SU-DHL-6 (cell line): ENCODE measurements around the gene KLHDC7B.

Experiments
- H2AFZ ChIP-seq: fragments of 200-600 bp; sonication (generic); 2 replicates; pipeline ENCODE4 v1.6.1; 2014; ENCODE audit warnings: low read depth, mild to moderate bottlenecking, moderate library complexity, mixed read lengths, antibody characterized with exemption, low read length; ENCODE audit not compliant: severe bottlenecking
- H3F3A ChIP-seq: fragments of 200-600 bp; shearing (Covaris generic); 2 replicates; pipeline ENCODE4 v1.6.0; 2016; ENCODE audit warnings: antibody characterized with exemption, mild to moderate bottlenecking; ENCODE audit not compliant: insufficient read depth
- H3K27ac ChIP-seq: fragments of 200-600 bp; sonication (generic); 2 replicates; pipeline ENCODE4 v1.5.1; 2016; ENCODE audit warnings: low read depth, mild to moderate bottlenecking, low read length, moderate library complexity, mixed read lengths
- H3K27me3 ChIP-seq: fragments of 200-600 bp; sonication (generic), shearing (Covaris generic); 2 replicates; pipeline ENCODE4 v1.6.0; 2014; ENCODE audit warnings: mild to moderate bottlenecking, low read length
- H3K36me3 ChIP-seq: fragments of 200-600 bp; sonication (generic); 2 replicates; pipeline ENCODE4 v1.6.1; 2014; ENCODE audit warnings: mild to moderate bottlenecking, low read length, mixed read lengths
- H3K4me2 ChIP-seq: fragments of 300-600, 200-600 bp; shearing (Covaris generic), sonication (generic); 2 replicates; pipeline ENCODE4 v1.6.0; 2014; ENCODE audit warnings: low read length, low read depth, mild to moderate bottlenecking; ENCODE audit not compliant: poor library complexity, severe bottlenecking
- H3K4me3 ChIP-seq: fragments of 200-600 bp; sonication (generic); 2 replicates; pipeline ENCODE4 v1.5.1; 2014; ENCODE audit warnings: antibody characterized with exemption, low read length, mild to moderate bottlenecking, mixed read lengths; ENCODE audit not compliant: insufficient read depth, poor library complexity, severe bottlenecking
- H3K79me2 ChIP-seq: fragments of 200-600 bp; sonication (generic); 2 replicates; pipeline ENCODE4 v1.6.1; 2014; ENCODE audit warnings: mild to moderate bottlenecking, low read length, moderate library complexity; ENCODE audit not compliant: insufficient read depth
- H3K9ac ChIP-seq: fragments of 200-600 bp; sonication (generic); 2 replicates; pipeline ENCODE4 v1.7.0; 2014; ENCODE audit warnings: mild to moderate bottlenecking, low read length
- H3K9me2 ChIP-seq: fragments of 200-600 bp; sonication (generic); replicated peaks from 2 replicates; pipeline ENCODE4 v1.6.1; 2014; ENCODE audit warnings: low read length; ENCODE audit not compliant: insufficient read depth
- H3K9me3 ChIP-seq: fragments of 200-600 bp; sonication (generic); 2 replicates; pipeline ENCODE4 v1.6.1; 2014; ENCODE audit warnings: low read length, mixed read lengths; ENCODE audit not compliant: insufficient read depth
- H4K20me1 ChIP-seq: fragments of 200-600 bp; sonication (generic); 2 replicates; pipeline ENCODE4 v1.6.1; 2014; ENCODE audit warnings: low read depth, mild to moderate bottlenecking, antibody characterized with exemption, low read length, moderate library complexity, mixed read lengths
- EZH2phosphoT487 ChIP-seq: fragments of 200-600 bp; sonication (generic), shearing (Covaris generic); conservative IDR thresholded peaks from 2 replicates; pipeline ENCODE4 v1.6.1; 2018; ENCODE audit warnings: mild to moderate bottlenecking, antibody characterized with exemption, low read length, moderate library complexity, mixed read lengths
- TF ChIP-seq, protein P1 (sequence below): fragments of 200-600 bp; sonication (generic); IDR thresholded peaks from one replicate; pipeline ENCODE4 v1.5.1; 2017; ENCODE audit warnings: antibody characterized with exemption, mild to moderate bottlenecking, low read length, moderate library complexity; ENCODE audit not compliant: insufficient read depth, poor library complexity, severe bottlenecking

Gene KLHDC7B

GRCh38 chr22:50525104-50525857, 20.4 kb upstream of the KLHDC7B start, which contains the start of gene SCO2:
Gene SCO2 (minus strand): TSS chr22:50525598. CDS start chr22:50524411, 1,187 bp downstream.
- H3F3A ChIP-seq = peaks cover 12% of the 10 kb centered on the region; the same call in 1 of the 2 replicates

GRCh38 chr22:50525858-50526107, 19.9 kb upstream of the KLHDC7B start:
- H3K27me3 ChIP-seq = no peaks in the 10 kb centered on the region
- peak overlapping the region; percentile 87 for H3K27ac ChIP-seq
- H3K79me2 ChIP-seq = peaks cover 10% of the 10 kb centered on the region; the same call in 1 of the 2 replicates
- no peaks in the 10 kb centered on the region for H3K9me3 ChIP-seq
- H3K9ac ChIP-seq = peak overlapping the region; percentile 88
- no peaks in the 10 kb centered on the region for H3K36me3 ChIP-seq
- no peaks in the 10 kb centered on the region for H3K9me2 ChIP-seq
- peak overlapping the region; percentile 64 for H3K4me3 ChIP-seq
- H2AFZ ChIP-seq = peak overlapping the region; percentile 62
- H4K20me1 ChIP-seq = no peaks in the 10 kb centered on the region
- peaks cover 12% of the 10 kb centered on the region; the same call in 1 of the 2 replicates for H3F3A ChIP-seq
- peak overlapping the region; percentile 69 for H3K4me2 ChIP-seq
- TF ChIP-seq EZH2phosphoT487 = no peak
- TF ChIP-seq, protein P1, sequence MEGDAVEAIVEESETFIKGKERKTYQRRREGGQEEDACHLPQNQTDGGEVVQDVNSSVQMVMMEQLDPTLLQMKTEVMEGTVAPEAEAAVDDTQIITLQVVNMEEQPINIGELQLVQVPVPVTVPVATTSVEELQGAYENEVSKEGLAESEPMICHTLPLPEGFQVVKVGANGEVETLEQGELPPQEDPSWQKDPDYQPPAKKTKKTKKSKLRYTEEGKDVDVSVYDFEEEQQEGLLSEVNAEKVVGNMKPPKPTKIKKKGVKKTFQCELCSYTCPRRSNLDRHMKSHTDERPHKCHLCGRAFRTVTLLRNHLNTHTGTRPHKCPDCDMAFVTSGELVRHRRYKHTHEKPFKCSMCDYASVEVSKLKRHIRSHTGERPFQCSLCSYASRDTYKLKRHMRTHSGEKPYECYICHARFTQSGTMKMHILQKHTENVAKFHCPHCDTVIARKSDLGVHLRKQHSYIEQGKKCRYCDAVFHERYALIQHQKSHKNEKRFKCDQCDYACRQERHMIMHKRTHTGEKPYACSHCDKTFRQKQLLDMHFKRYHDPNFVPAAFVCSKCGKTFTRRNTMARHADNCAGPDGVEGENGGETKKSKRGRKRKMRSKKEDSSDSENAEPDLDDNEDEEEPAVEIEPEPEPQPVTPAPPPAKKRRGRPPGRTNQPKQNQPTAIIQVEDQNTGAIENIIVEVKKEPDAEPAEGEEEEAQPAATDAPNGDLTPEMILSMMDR = peak; percentile 38

More at GRCh38 chr22:50525104-50525857, 20.4 kb upstream of the KLHDC7B start, which contains the start of gene SCO2:
- peak within 1 kb of the TSS; percentile 62 for H2AFZ ChIP-seq
- H3K9me2 ChIP-seq = no peaks in the 10 kb centered on the region
- H3K36me3 ChIP-seq = no peaks in the 10 kb centered on the region
- peak within 1 kb of the TSS; percentile 87 for H3K27ac ChIP-seq
- H3K4me2 ChIP-seq = peak within 1 kb of the TSS; percentile 71
- peak within 1 kb of the TSS; percentile 64 for H3K4me3 ChIP-seq
- no peaks in the 10 kb centered on the region for H4K20me1 ChIP-seq
- TF ChIP-seq, protein P1 = no peak
- TF ChIP-seq EZH2phosphoT487 = no peak
- H3K9me3 ChIP-seq = no peaks in the 10 kb centered on the region
- peak within 1 kb of the TSS; percentile 88 for H3K9ac ChIP-seq
- peaks cover 10% of the 10 kb centered on the region; the same call in 1 of the 2 replicates for H3K79me2 ChIP-seq
- H3K27me3 ChIP-seq = no peaks in the 10 kb centered on the region

- H2AFZ ChIP-seq = peak overlapping the region; percentile 62
Measured at GRCh38 chr22:50526108-50526833, 19.4 kb upstream of the KLHDC7B start.

More at GRCh38 chr22:50526108-50526833, 19.4 kb upstream of the KLHDC7B start:
- Histone ChIP-seq H3K9me2 (no peaks in the 10 kb centered on the region), H3F3A (peaks cover 12% of the 10 kb centered on the region; the same call in 1 of the 2 replicates), H3K9me3 (no peaks in the 10 kb centered on the region), H3K79me2 (peaks cover 10% of the 10 kb centered on the region; the same call in 1 of the 2 replicates), H3K27me3 (no peaks in the 10 kb centered on the region), H3K4me2 (peak overlapping the region; percentile 69), H3K9ac (peak overlapping the region; percentile 88), H3K36me3 (no peaks in the 10 kb centered on the region), H3K4me3 (peak overlapping the region; percentile 64), H3K27ac (peak overlapping the region; percentile 87), H4K20me1 (no peaks in the 10 kb centered on the region)
- TF ChIP-seq, protein P1 = peak; percentile 67
- TF ChIP-seq EZH2phosphoT487 = no peak
